Osteoblast (primary cell): ENCODE measurements around the gene SRRD. TPM values are rescaled to one million over a fixed set of nuclear protein-coding genes. Genes with fewer than 3 reads are reported as not detected.

Experiments used
- DNase-seq: peaks from one replicate; pipeline ENCODE4 v3.0.0; 2011; ENCODE audit warnings: low spot score, mixed read lengths; ENCODE audit not compliant: insufficient read length; ENCODE audit errors: missing footprints
- H2AFZ ChIP-seq: 2 replicates; pipeline ENCODE4 v1.6.0; 2011; ENCODE audit warnings: mild to moderate bottlenecking, low read length
- H3K27ac ChIP-seq: 2 replicates; pipeline ENCODE4 v1.5.1; 2011; ENCODE audit warnings: mild to moderate bottlenecking, low read depth, low read length, moderate library complexity
- H3K27me3 ChIP-seq: 2 replicates; pipeline ENCODE4 v1.6.0; 2012; ENCODE audit warnings: mild to moderate bottlenecking, control low read depth, inconsistent platforms, low read length, moderate library complexity; ENCODE audit not compliant: insufficient read depth
- H3K36me3 ChIP-seq: 2 replicates; pipeline ENCODE4 v1.5.1; 2011; ENCODE audit warnings: mild to moderate bottlenecking, low read length, control low read depth, moderate library complexity; ENCODE audit not compliant: insufficient read depth
- H3K4me1 ChIP-seq: 2 replicates; pipeline ENCODE4 v1.5.1; 2011; ENCODE audit warnings: mild to moderate bottlenecking, low read length, control low read depth, moderate library complexity; ENCODE audit not compliant: insufficient read depth
- H3K4me2 ChIP-seq: 2 replicates; pipeline ENCODE4 v1.6.0; 2011; ENCODE audit warnings: mild to moderate bottlenecking, low read length; ENCODE audit not compliant: insufficient read depth
- H3K4me3 ChIP-seq: fragments of 200-600 bp; sonication (generic); 3 replicates; pipeline ENCODE4 v1.5.1; 2012; ENCODE audit warnings: mild to moderate bottlenecking, low read length, inconsistent platforms; ENCODE audit not compliant: insufficient read depth
- H3K79me2 ChIP-seq: 2 replicates; pipeline ENCODE4 v1.6.0; 2012; ENCODE audit warnings: mild to moderate bottlenecking, low read length, control low read depth, inconsistent platforms; ENCODE audit not compliant: insufficient read depth
- H3K9me3 ChIP-seq: 2 replicates; pipeline ENCODE4 v1.5.1; 2011; ENCODE audit warnings: low read depth, low read length, control low read depth
- H4K20me1 ChIP-seq: 2 replicates; pipeline ENCODE4 v1.6.0; 2012; ENCODE audit warnings: mild to moderate bottlenecking, low read length, control low read depth; ENCODE audit not compliant: insufficient read depth
- CTCF ChIP-seq: IDR thresholded peaks from 2 replicates; pipeline ENCODE4 v1.5.1; 2011; ENCODE audit warnings: mild to moderate bottlenecking, low read depth, low read length, moderate library complexity; ENCODE audit errors: extremely low read depth
- total RNA-seq: library from RNA; depleted of rRNA; stranded (reverse); fragments of >200 nt; gene quantifications from 2 replicates; pipeline ENCODE4 v1.2.3, GENCODE V29; 2012

SRRD gene
- 9.7 and 11.2 TPM in 2 replicates for total RNA-seq

- Histone ChIP-seq H3K36me3 (peaks cover 9% of the 10 kb centered on the region), H3K4me1 (peaks cover 37% of the 10 kb centered on the region), H3K4me3 (peak within 1 kb of the TSS; percentile 93), H3K4me2 (peak within 1 kb of the TSS; percentile 89), H3K27ac (peak within 1 kb of the TSS; percentile 92), H3K27me3 (no peaks in the 10 kb centered on the region), H4K20me1 (no peaks in the 10 kb centered on the region), H3K9me3 (no peaks in the 10 kb centered on the region), H3K79me2 (peaks cover 65% of the 10 kb centered on the region), H2AFZ (peak within 1 kb of the TSS; percentile 78)
- peak; percentile 97 for DNase-seq
- TF ChIP-seq CTCF: no peak
Measured at GRCh38 chr22:26483439-26484359, at the start of gene SRRD, which contains the start of gene HPS4. Gene SRRD, plus strand, starts transcription at chr22:26483877. Its CDS starts 14 bp downstream, at chr22:26483891. Gene HPS4, minus strand, starts transcription at chr22:26483783. Its CDS starts 2,021 bp downstream, at chr22:26481762.

- H3K9me3 ChIP-seq: no peaks in the 10 kb centered on the region
- no peak for TF ChIP-seq CTCF
- H4K20me1 ChIP-seq: no peaks in the 10 kb centered on the region
- H3K27ac ChIP-seq: no peak overlapping the region
- no peaks in the 10 kb centered on the region for H3K79me2 ChIP-seq
- no peaks in the 10 kb centered on the region for H3K4me1 ChIP-seq
- H3K4me3 ChIP-seq: no peak overlapping the region
- no peaks in the 10 kb centered on the region for H3K36me3 ChIP-seq
- no peak for DNase-seq
- H2AFZ ChIP-seq: no peak overlapping the region
- H3K4me2 ChIP-seq: no peak overlapping the region
- H3K27me3 ChIP-seq: peaks cover 2% of the 10 kb centered on the region
Measured at GRCh38 chr22:26435327-26436093, 48.2 kb upstream of the SRRD start.

GRCh38 chr22:26436903-26437515 is 46.7 kb upstream of the SRRD start:
- Histone ChIP-seq H2AFZ (no peak overlapping the region), H3K9me3 (no peaks in the 10 kb centered on the region), H4K20me1 (no peaks in the 10 kb centered on the region), H3K27ac (no peak overlapping the region), H3K4me2 (no peak overlapping the region), H3K4me3 (no peak overlapping the region), H3K79me2 (no peaks in the 10 kb centered on the region), H3K4me1 (no peaks in the 10 kb centered on the region), H3K27me3 (no peaks in the 10 kb centered on the region), H3K36me3 (no peaks in the 10 kb centered on the region)
- TF ChIP-seq CTCF: no peak
- no peak for DNase-seq
